ENCODE data around the gene OR10T2. TPM values are rescaled to one million over a fixed set of nuclear protein-coding genes. Genes with fewer than 3 reads are reported as not detected.

The OR10T2 gene
- total and polyA plus RNA-seq, 2 of the 13 experiments (the other 11 are each of a cell fraction or from before 2014, with no cell fraction given): not detected

DNA sequence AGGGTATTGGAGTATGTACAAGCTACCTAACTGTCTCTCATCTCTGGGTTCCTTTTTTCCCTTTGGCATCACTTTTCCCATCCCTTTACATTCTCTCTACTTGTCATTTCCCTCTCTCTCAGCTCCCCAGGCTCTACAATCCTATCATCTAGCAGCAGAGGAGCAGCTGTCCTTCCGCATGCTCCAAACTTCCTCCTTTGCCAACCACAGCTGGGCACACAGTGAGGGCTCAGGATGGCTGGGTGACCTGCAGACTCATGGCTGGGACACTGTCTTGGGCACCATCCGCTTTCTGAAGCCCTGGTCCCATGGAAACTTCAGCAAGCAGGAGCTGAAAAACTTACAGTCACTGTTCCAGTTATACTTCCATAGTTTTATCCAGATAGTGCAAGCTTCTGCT lies 45.0 kb downstream of the OR10T2 start:
- Histone ChIP-seq H3K27ac (ENCODE audit: extremely low read length, insufficient read depth, low read length) (no peak overlapping the region), H3K4me3 (replicated peaks in 1 of 3; ENCODE audit: insufficient read depth in 1 of 3, low read depth in 2 of 3, low read length in 3 of 3) (no peak overlapping the region), H3K4me2 (ENCODE audit: low read depth, low read length) (no peak overlapping the region), H3K79me2 (ENCODE audit: insufficient read depth, low read length) (no peaks in the 10 kb centered on the region), H3K9me3 (ENCODE audit: low read length) (peaks cover 23% of the 10 kb centered on the region; the same call in 1 of the 2 replicates), H2AFZ (ENCODE audit: low read length) (no peak overlapping the region), H4K20me1 (ENCODE audit: insufficient read depth, low read length) (no peaks in the 10 kb centered on the region), H3K27me3 (ENCODE audit: control insufficient read depth in 1 of 2, insufficient read depth in 2 of 2, low read length in 2 of 2) (0 out of 5 replicates have a peak, but pooled peaks cover 0 to 1% of the 10 kb centered on the region in 2 experiments), H3K4me1 (ENCODE audit: insufficient read depth, low read length) (no peaks in the 10 kb centered on the region), H3K36me3 (replicated peaks in 1 of 2; ENCODE audit: control insufficient read depth in 1 of 2, insufficient read depth in 2 of 2, low read length in 2 of 2) (no peaks in the 10 kb centered on the region), H3K9ac (ENCODE audit: insufficient read depth, low read depth, low read length) (no peak overlapping the region)
- intact Hi-C loops (cut with micrococcal nuclease; ENCODE audit: unreplicated experiment): no loop called here
- no TSS peak for BruUV-seq (replicated peaks)
- no peak for DNase-seq (ENCODE audit: low spot score)
- no peak for FAIRE-seq
- POLR2A ChIA-PET: no interaction called here
- ATAC-seq: no peak
- TF ChIP-seq CBX5 (CRISPR knock-in tag; IDR thresholded peaks at IDR 0.05; ENCODE audit: borderline replicate concordance) (no peak), ZNF879 (CRISPR knock-in tag; IDR thresholded peaks at IDR 0.05) (no peak), ZNF331 (CRISPR knock-in tag; IDR thresholded peaks at IDR 0.05) (no peak), U2AF1 (optimal IDR thresholded peaks at IDR 0.05; ENCODE audit: low read depth, low read length) (no peak), AHR (CRISPR knock-in tag; IDR thresholded peaks at IDR 0.05) (no peak), ZNF589 (CRISPR knock-in tag; conservative IDR thresholded peaks at IDR 0.05) (no peak), ZNF616 (CRISPR knock-in tag; IDR thresholded peaks at IDR 0.05; ENCODE audit: low read depth) (no peak), ATRX (CRISPR knock-in tag; IDR thresholded peaks at IDR 0.05; ENCODE audit: borderline replicate concordance) (no peak), ZNF17 (CRISPR knock-in tag; IDR thresholded peaks at IDR 0.05) (no peak), HMGA1 (CRISPR knock-in tag; conservative IDR thresholded peaks at IDR 0.05) (no peak), ISX (CRISPR knock-in tag; conservative IDR thresholded peaks at IDR 0.05) (no peak), ZNF205 (CRISPR knock-in tag; IDR thresholded peaks at IDR 0.05) (no peak), ZFP62 (CRISPR knock-in tag; IDR thresholded peaks at IDR 0.05) (no peak), ZBTB21 (CRISPR knock-in tag; IDR thresholded peaks at IDR 0.05) (no peak), WIZ (CRISPR knock-in tag; IDR thresholded peaks at IDR 0.05) (no peak), BRCA1 (CRISPR knock-in tag; IDR thresholded peaks at IDR 0.05) (no peak), ZNF788 (CRISPR knock-in tag; IDR thresholded peaks at IDR 0.05; ENCODE audit: borderline replicate concordance) (no peak), ZNF329 (CRISPR knock-in tag; IDR thresholded peaks at IDR 0.05; ENCODE audit: low read depth) (no peak), ZNF44 (CRISPR knock-in tag; IDR thresholded peaks at IDR 0.05) (no peak)
- TF ChIP-seq, protein P1, sequence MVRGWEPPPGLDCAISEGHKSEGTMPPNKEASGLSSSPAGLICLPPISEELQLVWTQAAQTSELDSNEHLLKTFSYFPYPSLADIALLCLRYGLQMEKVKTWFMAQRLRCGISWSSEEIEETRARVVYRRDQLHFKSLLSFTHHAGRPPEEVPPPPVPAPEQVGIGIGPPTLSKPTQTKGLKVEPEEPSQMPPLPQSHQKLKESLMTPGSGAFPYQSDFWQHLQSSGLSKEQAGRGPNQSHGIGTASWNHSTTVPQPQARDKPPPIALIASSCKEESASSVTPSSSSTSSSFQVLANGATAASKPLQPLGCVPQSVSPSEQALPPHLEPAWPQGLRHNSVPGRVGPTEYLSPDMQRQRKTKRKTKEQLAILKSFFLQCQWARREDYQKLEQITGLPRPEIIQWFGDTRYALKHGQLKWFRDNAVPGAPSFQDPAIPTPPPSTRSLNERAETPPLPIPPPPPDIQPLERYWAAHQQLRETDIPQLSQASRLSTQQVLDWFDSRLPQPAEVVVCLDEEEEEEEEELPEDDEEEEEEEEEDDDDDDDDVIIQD (CRISPR knock-in tag; IDR thresholded peaks at IDR 0.05; ENCODE audit: low read depth): no peak
- WGBS (ENCODE audit: low lambda C conversion rate): 13% methylated on average over 2 of the region's 2 CpGs
- in situ Hi-C loops (cut with HindIII; ENCODE audit: extremely low pct_ligation_motif_present, low pct_unique_long_range_greater_than_20kb): no loop called here
- CTCF ChIA-PET (ENCODE audit: low intra/inter-chr PET ratio, low total read pairs): no interaction called here

Data from HepG2 (cell line).